HepG2 (cell line): ENCODE measurements around the gene TAF6. TPM values are rescaled to one million over a fixed set of nuclear protein-coding genes. Genes with fewer than 3 reads are reported as not detected.

ENCODE experiments used
- EP300 ChIP-seq, 3 experiments: sonication (generic) in 1 of 3; formaldehyde crosslinking in 1 of 3; IDR thresholded peaks; 2 replicates each; pipeline versions ENCODE4 v1.5.1 to v1.6.1; 2011 to 2020; ENCODE audit warnings: low read depth in 2 of 3, low read length in 2 of 3, borderline replicate concordance in 1 of 3, improper control_type of control experiment in 1 of 3, mild to moderate bottlenecking in 1 of 3, missing genetic modification reagents in 1 of 3, moderate library complexity in 1 of 3
- FOXK1 ChIP-seq: sonication (generic); formaldehyde crosslinking; IDR thresholded peaks from 2 replicates; pipeline ENCODE4 v1.4.0; 2020; ENCODE audit warnings: low read depth, missing genetic modification reagents, borderline replicate concordance
- GABPA ChIP-seq, 2 experiments: IDR thresholded peaks; 2 replicates each; pipeline ENCODE4 v1.6.1; 2011 to 2016; ENCODE audit warnings: low read depth in 2 of 2, low read length in 1 of 2, missing biosample characterization in 1 of 2, missing genetic modification characterization in 1 of 2
- GATAD2A ChIP-seq: IDR thresholded peaks from 2 replicates; pipeline ENCODE4 v1.6.1; 2016
- HDAC1 ChIP-seq: sonication (generic); formaldehyde crosslinking; IDR thresholded peaks from 2 replicates; pipeline ENCODE4 v1.5.1; 2020; ENCODE audit warnings: mild to moderate bottlenecking, missing genetic modification reagents
- MLLT10 ChIP-seq: sonication (generic); formaldehyde crosslinking; IDR thresholded peaks from 2 replicates; pipeline ENCODE4 v1.4.0; 2020; ENCODE audit warnings: missing genetic modification reagents
- MLX ChIP-seq: IDR thresholded peaks from 2 replicates; pipeline ENCODE4 v1.6.1; 2016
- SRSF9 ChIP-seq: fragments of 200-400 bp; formaldehyde crosslinking; IDR thresholded peaks from 2 replicates; pipeline ENCODE4 v1.6.1; 2018; ENCODE audit warnings: borderline replicate concordance, mild to moderate bottlenecking, low read depth, low read length; ENCODE audit not compliant: insufficient read depth, poor library complexity, severe bottlenecking
- TARDBP ChIP-seq: sonication (generic); formaldehyde crosslinking; IDR thresholded peaks from 2 replicates; pipeline ENCODE4 v1.8.0; 2022; ENCODE audit warnings: mild to moderate bottlenecking, missing genetic modification reagents
- TEAD3 ChIP-seq: optimal IDR thresholded peaks from 2 replicates; pipeline ENCODE3; 2016; ENCODE audit warnings: borderline replicate concordance
- TGIF2 ChIP-seq: IDR thresholded peaks from 2 replicates; pipeline ENCODE4 v1.6.1; 2016; ENCODE audit warnings: control low read depth, missing compliant biosample characterization
- ZNF143 ChIP-seq: sonication (generic); formaldehyde crosslinking; IDR thresholded peaks from 2 replicates; pipeline ENCODE4 v1.4.0; 2020; ENCODE audit warnings: missing genetic modification reagents
- ZNF350 ChIP-seq: sonication (generic); formaldehyde crosslinking; IDR thresholded peaks from 2 replicates; pipeline ENCODE4 v1.4.0; 2020; ENCODE audit warnings: mild to moderate bottlenecking, low read depth, missing genetic modification reagents, borderline replicate concordance
- ZNF564 ChIP-seq: sonication (generic); formaldehyde crosslinking; IDR thresholded peaks from 2 replicates; pipeline ENCODE4 v1.8.1; 2023; ENCODE audit warnings: mild to moderate bottlenecking, missing genetic modification reagents
- ZNF792 ChIP-seq: IDR thresholded peaks from 2 replicates; pipeline ENCODE4 v1.6.1; 2016
- ZSCAN21 ChIP-seq: sonication (generic); formaldehyde crosslinking; IDR thresholded peaks from 2 replicates; pipeline ENCODE4 v1.8.0; 2022; ENCODE audit warnings: mild to moderate bottlenecking, missing genetic modification reagents, moderate library complexity, borderline replicate concordance
- ZSCAN29 ChIP-seq: sonication (generic); formaldehyde crosslinking; conservative IDR thresholded peaks from 2 replicates; pipeline ENCODE4 v1.4.0; 2020; ENCODE audit warnings: mild to moderate bottlenecking, missing genetic modification reagents
- polyA plus RNA-seq, 8 experiments: library from polyadenylated mRNA; depleted of rRNA in 3 of 8; stranded (reverse) in 7 of 8; unstranded in 1 of 8; fragments of >200 nt; fragmentation: Illumina TruSeq in 4 of 8; extraction: Trizol in 4 of 8; gene quantifications; 2 replicates each; pipeline versions ENCODE4 v1.2.1 to v1.2.3, GENCODE V29; 2011 to 2016; ENCODE audit warnings: low read depth in 4 of 8, missing spikeins in 1 of 8, mixed read lengths in 1 of 8; ENCODE audit not compliant: insufficient read depth in 1 of 8
- total RNA-seq, 5 experiments: library from RNA; depleted of rRNA; stranded (reverse); fragments of >200 nt; fragmentation: Illumina TruSeq; extraction: Trizol; gene quantifications; 2 replicates each; pipeline ENCODE4 v1.2.3, GENCODE V29; 2016; ENCODE audit warnings: low read depth in 1 of 5
- TF ChIP-seq, protein P1 (sequence below): sonication (generic); formaldehyde crosslinking; IDR thresholded peaks from 2 replicates; pipeline ENCODE4 v1.4.0; 2020; ENCODE audit warnings: missing genetic modification reagents
- TF ChIP-seq, protein P2 (sequence below): IDR thresholded peaks from 2 replicates; pipeline ENCODE4 v1.4.0; 2020; ENCODE audit warnings: mild to moderate bottlenecking, missing genetic modification reagents
- TF ChIP-seq, protein P3 (sequence below): IDR thresholded peaks from 2 replicates; pipeline ENCODE4 v1.6.1; 2012; ENCODE audit warnings: inconsistent platforms
- TF ChIP-seq, protein P4 (sequence below): sonication (generic); formaldehyde crosslinking; IDR thresholded peaks from 2 replicates; pipeline ENCODE4 v1.4.0; 2020; ENCODE audit warnings: mild to moderate bottlenecking, missing genetic modification reagents

Gene TAF6
- total and polyA plus RNA-seq, 2 of the 13 experiments (the other 11 are each of a cell fraction or from before 2014, with no cell fraction given): 12.9 to 18.8 TPM

- TF ChIP-seq TGIF2 (CRISPR knock-in tag) (0 out of 2 replicates have a peak, but pooled peaks have one; percentile 52), ZSCAN29 (CRISPR knock-in tag) (0 out of 2 replicates have a peak, but pooled peaks have one; percentile 62), MLLT10 (CRISPR knock-in tag) (no peak), ZNF792 (CRISPR knock-in tag) (peak; percentile 33), HDAC1 (CRISPR knock-in tag) (peak; percentile 71), TARDBP (CRISPR knock-in tag) (peak; percentile 43; the same call in 1 of the 2 replicates), ZNF564 (CRISPR knock-in tag) (peak; percentile 51; the same call in 1 of the 2 replicates), GATAD2A (CRISPR knock-in tag) (peak; percentile 63; the same call in 1 of the 2 replicates), ZNF350 (peak; percentile 54; the same call in 1 of the 2 replicates), MLX (peak; percentile 50; the same call in 1 of the 2 replicates), EP300 (IDR thresholded peaks at IDR 0.05; ENCODE audit: low read depth in 2 of 2, low read length in 2 of 2) (peak in 1 of 2 experiments; percentile 71; a peak in 1 of 4 replicates), EP300 (CRISPR knock-in tag; IDR thresholded peaks at IDR 0.05; ENCODE audit: borderline replicate concordance) (peak; percentile 31; the same call in 1 of the 2 replicates), GABPA (IDR thresholded peaks at IDR 0.05; ENCODE audit: low read depth, low read length) (no peak), GABPA (CRISPR knock-in tag; IDR thresholded peaks at IDR 0.05; ENCODE audit: low read depth) (peak; percentile 66), ZSCAN21 (CRISPR knock-in tag) (0 out of 2 replicates have a peak, but pooled peaks have one; percentile 55), FOXK1 (CRISPR knock-in tag) (peak; percentile 31; the same call in 1 of the 2 replicates), ZNF143 (CRISPR knock-in tag) (no peak), TEAD3 (peak; percentile 67), SRSF9 (no peak)
- TF ChIP-seq, protein P1, sequence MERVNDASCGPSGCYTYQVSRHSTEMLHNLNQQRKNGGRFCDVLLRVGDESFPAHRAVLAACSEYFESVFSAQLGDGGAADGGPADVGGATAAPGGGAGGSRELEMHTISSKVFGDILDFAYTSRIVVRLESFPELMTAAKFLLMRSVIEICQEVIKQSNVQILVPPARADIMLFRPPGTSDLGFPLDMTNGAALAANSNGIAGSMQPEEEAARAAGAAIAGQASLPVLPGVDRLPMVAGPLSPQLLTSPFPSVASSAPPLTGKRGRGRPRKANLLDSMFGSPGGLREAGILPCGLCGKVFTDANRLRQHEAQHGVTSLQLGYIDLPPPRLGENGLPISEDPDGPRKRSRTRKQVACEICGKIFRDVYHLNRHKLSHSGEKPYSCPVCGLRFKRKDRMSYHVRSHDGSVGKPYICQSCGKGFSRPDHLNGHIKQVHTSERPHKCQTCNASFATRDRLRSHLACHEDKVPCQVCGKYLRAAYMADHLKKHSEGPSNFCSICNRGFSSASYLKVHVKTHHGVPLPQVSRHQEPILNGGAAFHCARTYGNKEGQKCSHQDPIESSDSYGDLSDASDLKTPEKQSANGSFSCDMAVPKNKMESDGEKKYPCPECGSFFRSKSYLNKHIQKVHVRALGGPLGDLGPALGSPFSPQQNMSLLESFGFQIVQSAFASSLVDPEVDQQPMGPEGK (CRISPR knock-in tag): peak; percentile 99
- TF ChIP-seq, protein P2, sequence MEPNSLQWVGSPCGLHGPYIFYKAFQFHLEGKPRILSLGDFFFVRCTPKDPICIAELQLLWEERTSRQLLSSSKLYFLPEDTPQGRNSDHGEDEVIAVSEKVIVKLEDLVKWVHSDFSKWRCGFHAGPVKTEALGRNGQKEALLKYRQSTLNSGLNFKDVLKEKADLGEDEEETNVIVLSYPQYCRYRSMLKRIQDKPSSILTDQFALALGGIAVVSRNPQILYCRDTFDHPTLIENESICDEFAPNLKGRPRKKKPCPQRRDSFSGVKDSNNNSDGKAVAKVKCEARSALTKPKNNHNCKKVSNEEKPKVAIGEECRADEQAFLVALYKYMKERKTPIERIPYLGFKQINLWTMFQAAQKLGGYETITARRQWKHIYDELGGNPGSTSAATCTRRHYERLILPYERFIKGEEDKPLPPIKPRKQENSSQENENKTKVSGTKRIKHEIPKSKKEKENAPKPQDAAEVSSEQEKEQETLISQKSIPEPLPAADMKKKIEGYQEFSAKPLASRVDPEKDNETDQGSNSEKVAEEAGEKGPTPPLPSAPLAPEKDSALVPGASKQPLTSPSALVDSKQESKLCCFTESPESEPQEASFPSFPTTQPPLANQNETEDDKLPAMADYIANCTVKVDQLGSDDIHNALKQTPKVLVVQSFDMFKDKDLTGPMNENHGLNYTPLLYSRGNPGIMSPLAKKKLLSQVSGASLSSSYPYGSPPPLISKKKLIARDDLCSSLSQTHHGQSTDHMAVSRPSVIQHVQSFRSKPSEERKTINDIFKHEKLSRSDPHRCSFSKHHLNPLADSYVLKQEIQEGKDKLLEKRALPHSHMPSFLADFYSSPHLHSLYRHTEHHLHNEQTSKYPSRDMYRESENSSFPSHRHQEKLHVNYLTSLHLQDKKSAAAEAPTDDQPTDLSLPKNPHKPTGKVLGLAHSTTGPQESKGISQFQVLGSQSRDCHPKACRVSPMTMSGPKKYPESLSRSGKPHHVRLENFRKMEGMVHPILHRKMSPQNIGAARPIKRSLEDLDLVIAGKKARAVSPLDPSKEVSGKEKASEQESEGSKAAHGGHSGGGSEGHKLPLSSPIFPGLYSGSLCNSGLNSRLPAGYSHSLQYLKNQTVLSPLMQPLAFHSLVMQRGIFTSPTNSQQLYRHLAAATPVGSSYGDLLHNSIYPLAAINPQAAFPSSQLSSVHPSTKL (CRISPR knock-in tag): peak; percentile 54; the same call in 1 of the 2 replicates
- TF ChIP-seq, protein P3, sequence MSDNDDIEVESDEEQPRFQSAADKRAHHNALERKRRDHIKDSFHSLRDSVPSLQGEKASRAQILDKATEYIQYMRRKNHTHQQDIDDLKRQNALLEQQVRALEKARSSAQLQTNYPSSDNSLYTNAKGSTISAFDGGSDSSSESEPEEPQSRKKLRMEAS: peak; percentile 92
- TF ChIP-seq, protein P4, sequence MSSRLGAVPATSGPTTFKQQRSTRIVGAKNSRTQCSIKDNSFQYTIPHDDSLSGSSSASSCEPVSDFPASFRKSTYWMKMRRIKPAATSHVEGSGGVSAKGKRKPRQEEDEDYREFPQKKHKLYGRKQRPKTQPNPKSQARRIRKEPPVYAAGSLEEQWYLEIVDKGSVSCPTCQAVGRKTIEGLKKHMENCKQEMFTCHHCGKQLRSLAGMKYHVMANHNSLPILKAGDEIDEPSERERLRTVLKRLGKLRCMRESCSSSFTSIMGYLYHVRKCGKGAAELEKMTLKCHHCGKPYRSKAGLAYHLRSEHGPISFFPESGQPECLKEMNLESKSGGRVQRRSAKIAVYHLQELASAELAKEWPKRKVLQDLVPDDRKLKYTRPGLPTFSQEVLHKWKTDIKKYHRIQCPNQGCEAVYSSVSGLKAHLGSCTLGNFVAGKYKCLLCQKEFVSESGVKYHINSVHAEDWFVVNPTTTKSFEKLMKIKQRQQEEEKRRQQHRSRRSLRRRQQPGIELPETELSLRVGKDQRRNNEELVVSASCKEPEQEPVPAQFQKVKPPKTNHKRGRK (CRISPR knock-in tag): no peak
Measured at GRCh38 chr7:100122067-100122466, 2.9 kb upstream of the TAF6 start (continued).
